DMS114 treated with DMSO at 0.1 percent for 48 hours (cell line): ENCODE data around the gene VPS52.
"Not testable (repeated sequence)": the region's sequence is repeated elsewhere in the genome, so short reads cannot be mapped to it uniquely, and the experiment has no call there.

Source experiments
- DNase-seq: peaks from one replicate; lab custom pipeline; 2025; ENCODE audit not compliant: unreplicated experiment; lab: John Stamatoyannopoulos, UW

VPS52 gene

GRCh38 chr6:33280539-33280938 lies 8.9 kb upstream of the VPS52 start:
- DNase-seq = no peak

GRCh38 chr6:33279971-33280511 lies 8.4 kb upstream of the VPS52 start:
- peak; percentile 78 for DNase-seq

GRCh38 chr6:33279257-33279695 lies 7.6 kb upstream of the VPS52 start:
- DNase-seq = no peak

- no peak for DNase-seq
Observed at GRCh38 chr6:33278810-33279209, 7.1 kb upstream of the VPS52 start.

- DNase-seq = peak; percentile 36
Observed at GRCh38 chr6:33278392-33278741, 6.7 kb upstream of the VPS52 start.

DNA sequence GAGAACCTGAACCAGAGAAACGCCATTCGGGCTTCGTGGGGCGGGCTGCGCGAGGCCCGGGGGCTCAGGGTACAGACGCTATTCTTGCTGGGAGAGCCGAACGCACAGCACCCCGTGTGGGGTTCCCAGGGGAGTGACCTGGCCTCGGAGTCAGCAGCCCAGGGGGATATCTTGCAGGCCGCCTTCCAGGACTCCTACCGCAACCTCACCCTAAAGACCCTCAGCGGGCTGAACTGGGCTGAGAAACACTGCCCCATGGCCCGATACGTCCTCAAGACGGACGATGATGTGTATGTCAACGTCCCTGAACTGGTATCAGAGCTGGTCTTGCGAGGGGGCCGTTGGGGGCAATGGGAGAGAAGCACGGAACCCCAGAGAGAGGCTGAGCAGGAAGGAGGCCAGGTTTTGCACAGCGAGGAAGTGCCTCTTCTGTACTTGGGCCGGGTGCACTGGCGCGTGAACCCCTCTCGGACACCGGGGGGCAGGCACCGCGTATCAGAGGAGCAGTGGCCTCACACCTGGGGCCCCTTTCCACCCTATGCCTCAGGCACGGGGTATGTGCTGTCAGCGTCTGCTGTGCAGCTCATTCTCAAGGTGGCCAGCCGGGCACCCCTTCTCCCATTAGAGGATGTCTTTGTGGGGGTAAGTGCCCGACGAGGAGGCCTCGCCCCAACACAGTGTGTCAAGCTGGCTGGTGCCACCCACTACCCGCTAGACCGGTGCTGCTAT lies 6.2 kb upstream of the VPS52 start:
- DNase-seq = no peak

DNA sequence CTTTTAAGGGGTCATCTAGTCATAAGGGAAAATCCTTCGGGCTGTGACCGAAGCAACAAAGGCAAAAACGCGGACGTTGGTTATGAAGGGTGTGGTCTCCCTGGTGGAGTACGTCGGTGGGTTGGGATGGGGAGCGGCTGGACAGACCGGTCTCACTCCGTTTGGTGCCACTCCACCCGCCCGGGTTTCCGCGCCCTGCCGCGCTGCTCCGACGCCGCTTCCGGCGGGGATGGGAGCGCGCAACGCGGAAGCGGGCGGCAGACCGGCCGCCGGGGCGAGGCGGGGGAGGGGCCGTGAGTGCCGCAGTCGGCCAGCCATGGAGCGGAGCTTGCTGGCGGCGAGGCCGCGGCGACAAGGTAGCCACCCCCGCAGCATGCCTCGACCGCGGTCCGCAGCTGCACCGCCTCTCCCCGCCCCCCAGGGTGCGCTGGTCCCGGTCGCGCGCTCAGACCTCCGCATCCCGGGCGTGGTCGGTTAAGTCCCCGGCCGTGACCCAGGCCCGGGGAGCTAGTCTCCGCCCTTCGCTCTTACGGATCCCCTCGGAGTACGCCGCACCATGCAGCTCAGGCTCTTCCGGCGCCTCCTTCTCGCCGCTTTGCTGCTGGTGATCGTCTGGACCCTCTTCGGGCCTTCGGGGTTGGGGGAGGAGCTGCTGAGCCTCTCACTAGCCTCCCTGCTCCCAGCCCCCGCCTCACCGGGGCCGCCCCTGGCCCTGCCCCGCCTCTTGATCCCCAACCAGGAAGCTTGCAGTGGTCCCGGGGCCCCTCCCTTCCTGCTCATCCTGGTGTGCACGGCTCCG lies 5.4 kb upstream of the VPS52 start, which contains the start of gene B3GALT4:
TSS of gene B3GALT4 (plus strand) at position 260 of the 799 bp plus-strand sequence. CDS start at position 557, 297 bp downstream.
- peak; percentile 87 for DNase-seq

DNA sequence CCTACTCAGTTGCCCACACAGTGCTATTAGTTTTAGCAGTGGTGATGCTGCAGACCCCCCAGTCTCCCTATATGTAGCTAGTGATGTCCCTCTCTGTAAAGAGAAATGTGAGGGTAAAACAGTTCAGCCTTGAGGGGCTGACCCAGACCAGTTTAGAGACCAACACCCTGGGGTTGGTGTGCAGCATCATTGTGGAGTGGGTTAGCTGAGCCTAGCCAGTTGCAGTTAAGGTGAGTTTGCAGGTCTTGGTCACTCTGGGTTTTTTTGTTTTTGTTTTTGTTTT lies 4.8 kb upstream of the VPS52 start:
- peak; percentile 77 for DNase-seq

GRCh38 chr6:33275795-33276580 lies 4.3 kb upstream of the VPS52 start:
- DNase-seq = not testable (repeated sequence)

DNA sequence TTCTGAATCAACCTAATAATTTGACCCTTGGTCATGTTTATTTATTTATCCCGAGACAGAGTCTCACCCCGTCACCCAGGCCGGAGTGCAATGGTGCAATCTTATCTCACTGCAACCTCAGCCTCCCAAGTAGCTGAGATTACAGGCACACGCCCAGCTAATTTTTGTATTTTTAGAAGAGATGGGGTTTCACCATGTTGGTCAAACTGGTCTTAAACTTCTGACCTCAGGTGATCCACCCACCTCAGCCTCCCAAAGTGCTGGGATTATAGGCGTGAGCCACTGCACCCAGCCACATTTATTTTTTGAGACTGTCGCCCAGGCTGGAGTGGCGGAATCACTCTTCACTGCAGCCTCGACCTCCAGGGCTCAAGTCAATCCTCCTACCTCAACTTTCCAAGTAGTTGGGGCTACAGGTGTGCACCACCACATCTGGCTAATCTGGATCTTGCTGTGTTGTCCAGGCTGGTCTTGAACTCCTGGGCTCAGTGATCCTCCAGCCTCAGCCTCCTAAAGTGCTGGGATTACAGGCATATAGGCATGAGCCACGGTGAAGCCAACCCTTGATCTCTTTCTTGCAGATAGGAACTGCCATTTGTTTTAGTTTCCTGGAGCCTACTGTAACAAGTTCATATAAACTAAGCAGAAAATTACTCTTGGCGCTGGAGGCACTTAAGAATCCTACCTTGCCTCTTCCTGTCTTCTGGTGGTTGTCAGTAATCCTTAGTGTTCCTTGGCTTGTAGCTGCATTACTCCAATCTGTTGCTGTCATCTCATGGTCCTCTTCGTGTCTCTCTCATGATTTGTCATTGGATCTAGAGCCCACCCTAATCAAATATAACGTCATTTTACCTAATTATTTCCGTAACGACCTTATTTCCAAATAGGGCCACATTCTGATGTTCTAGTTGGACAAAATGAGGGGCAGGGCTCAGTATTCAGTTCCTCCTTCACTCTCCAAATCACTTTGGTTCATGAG lies 2.5 kb upstream of the VPS52 start:
- peak; percentile 20 for DNase-seq

GRCh38 chr6:33273129-33273923 lies 1.6 kb upstream of the VPS52 start:
- peak; percentile 32 for DNase-seq

GRCh38 chr6:33272275-33273128 lies 826 bp upstream of the VPS52 start:
- DNase-seq = no peak

DNA sequence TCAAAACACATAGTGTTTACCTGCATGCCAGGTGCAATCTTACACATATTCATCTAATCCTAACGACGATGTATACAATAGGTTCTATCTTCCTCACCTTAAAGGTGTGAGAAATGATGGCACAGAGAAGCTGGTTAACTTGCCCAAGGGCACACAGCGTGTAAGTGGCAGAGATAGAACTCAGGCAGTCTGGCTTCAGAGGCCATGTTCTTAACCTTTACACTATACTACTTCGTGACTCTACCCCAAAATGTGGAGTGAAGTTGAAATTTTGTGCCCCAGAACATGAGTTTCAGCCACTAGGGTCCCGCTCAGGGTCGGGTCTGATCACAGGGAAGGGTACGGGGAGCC lies 584 bp downstream of the VPS52 start:
- no peak for DNase-seq

GRCh38 chr6:33264015-33264414 lies 7.7 kb downstream of the VPS52 start:
- DNase-seq = no peak

GRCh38 chr6:33262490-33262889 lies 9.2 kb downstream of the VPS52 start:
- DNase-seq = not testable (repeated sequence)

DNA sequence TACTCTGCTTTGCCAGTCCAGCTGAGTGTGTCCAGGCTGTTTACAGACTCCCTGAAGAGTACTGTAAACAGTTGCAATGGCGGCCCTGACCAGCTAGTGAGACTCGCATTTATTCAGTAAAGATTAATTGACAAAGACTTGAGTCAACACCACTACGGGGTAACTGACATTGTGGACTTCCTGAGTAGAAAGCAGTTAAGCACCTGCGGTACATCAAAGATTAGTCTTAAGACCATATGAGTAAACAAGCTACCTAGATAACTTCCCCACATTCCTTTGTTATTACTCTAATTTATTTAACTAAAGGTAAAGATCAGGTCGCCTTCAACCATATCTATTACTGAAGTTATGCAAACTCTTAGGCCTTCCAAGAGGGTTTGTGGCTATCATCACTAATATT lies 12.6 kb downstream of the VPS52 start:
- DNase-seq = no peak

GRCh38 chr6:33254591-33254990 lies 17.1 kb downstream of the VPS52 start:
- DNase-seq = no peak

GRCh38 chr6:33252759-33253158 lies 18.9 kb downstream of the VPS52 start:
- DNase-seq = no peak
